ENCODE data around the gene OAF. TPM values are rescaled to one million over a fixed set of nuclear protein-coding genes. Genes with fewer than 3 reads are reported as not detected.

The OAF gene
- total RNA-seq, 1 donor from 2014 or later, result 56.7 TPM

DNA sequence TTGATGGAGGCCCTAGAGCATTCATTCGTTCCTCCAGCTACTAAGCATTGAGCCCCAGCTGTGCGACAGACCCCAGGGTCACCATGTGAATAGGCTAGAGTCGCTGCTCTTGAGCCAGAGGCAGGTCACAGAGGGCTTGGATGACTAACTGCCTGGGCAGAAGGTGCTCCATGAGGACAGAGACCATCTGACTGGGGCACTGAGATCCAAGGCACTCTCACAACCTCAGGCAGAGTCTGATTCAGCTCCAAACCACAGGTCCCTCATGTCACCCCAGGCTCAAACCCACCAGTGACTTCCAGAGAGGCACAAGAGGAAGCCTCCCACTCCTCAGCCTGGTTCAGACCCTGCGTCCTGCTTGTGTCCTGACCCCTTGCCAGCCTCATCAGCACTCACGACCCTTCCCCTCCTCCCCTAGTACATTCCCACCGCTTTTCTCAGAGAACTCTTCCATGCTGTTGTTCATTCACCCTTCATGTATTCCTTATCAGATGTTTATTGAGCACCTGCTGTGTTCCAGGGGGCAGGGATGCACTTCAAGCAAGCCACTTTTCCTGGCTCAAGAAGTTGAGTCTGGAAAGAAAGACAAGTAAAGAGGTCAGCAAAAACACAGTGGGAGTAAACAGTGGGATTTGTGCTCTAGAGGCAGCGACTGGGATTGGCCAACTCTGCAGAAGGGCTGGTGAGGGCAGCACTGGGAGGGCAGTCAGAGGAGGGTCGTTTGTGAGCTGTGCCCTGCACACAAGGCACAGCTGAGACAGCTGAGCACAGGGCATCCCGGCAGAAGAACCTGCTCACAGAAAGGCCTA, 9.3 kb downstream of the OAF start:
- no peaks in the 10 kb centered on the region for H3K36me3 ChIP-seq
- TF ChIP-seq POLR2AphosphoS5 (IDR thresholded peaks at IDR 0.05; ENCODE audit: insufficient read depth in 1 of 2, low read depth in 1 of 2), result no peak
- no peak for TF ChIP-seq POLR2A (IDR thresholded peaks at IDR 0.05)
- no peak for TF ChIP-seq CTCF (IDR thresholded peaks at IDR 0.05)
- H3K27me3 ChIP-seq, result no peaks in the 10 kb centered on the region
- intact Hi-C loops (cut with DNase I), result no loop called here
- DNase-seq (ENCODE audit: extremely low spot score in 2 of 2), result no peak
- no peak overlapping the region for H3K4me3 ChIP-seq
- H3K9me3 ChIP-seq, result no peaks in the 10 kb centered on the region
- H3K4me1 ChIP-seq, result peaks cover 88% of the 10 kb centered on the region
- peak overlapping the region; percentile 83 for H3K27ac ChIP-seq

- no peak overlapping the region for H3K4me3 ChIP-seq
- H3K36me3 ChIP-seq, result no peaks in the 10 kb centered on the region
- H3K4me1 ChIP-seq, result peaks cover 88% of the 10 kb centered on the region
Observed at GRCh38 chr11:120220747-120221037, 9.9 kb downstream of the OAF start.

DNA sequence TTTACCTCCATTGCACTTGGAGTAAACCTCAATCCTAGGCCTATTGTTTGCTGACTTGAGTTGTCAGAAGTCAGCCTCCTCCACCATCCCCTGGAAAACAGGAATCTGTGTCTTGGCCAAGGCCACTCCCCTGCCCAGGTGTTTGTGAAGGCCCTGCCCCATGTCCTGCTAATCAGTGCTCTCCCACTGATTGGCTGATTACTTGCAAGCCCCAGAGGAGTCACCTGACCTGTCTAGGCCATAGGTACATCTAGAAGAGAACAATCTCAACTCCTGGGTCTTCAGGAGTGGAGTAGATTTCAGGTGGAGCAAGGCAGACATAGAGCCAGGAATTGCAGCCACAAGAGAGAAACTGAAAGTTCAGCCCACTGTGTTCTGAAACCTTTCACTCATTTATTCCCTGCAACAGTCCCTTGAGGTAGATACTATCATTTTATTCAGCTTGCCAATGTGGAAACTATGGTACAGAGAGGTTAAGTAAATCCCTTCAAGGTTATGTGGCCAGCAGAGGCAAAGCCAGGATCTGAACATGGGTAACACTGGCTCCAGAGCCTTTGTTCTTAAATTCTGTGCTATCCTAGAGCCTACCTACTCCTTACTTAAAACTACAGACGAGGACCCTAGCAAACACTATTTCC, 10.4 kb downstream of the OAF start:
- H3K4me1 ChIP-seq, result peaks cover 88% of the 10 kb centered on the region
- no peaks in the 10 kb centered on the region for H3K27me3 ChIP-seq
- no peaks in the 10 kb centered on the region for H3K36me3 ChIP-seq
- TF ChIP-seq POLR2A (IDR thresholded peaks at IDR 0.05), result no peak
- TF ChIP-seq CTCF (IDR thresholded peaks at IDR 0.05), result no peak
- no peak for TF ChIP-seq POLR2AphosphoS5 (IDR thresholded peaks at IDR 0.05; ENCODE audit: insufficient read depth in 1 of 2, low read depth in 1 of 2)
- no peak for DNase-seq (ENCODE audit: extremely low spot score in 2 of 2)
- intact Hi-C loops (cut with DNase I), result no loop called here
- no peak overlapping the region for H3K4me3 ChIP-seq
- peak overlapping the region; percentile 83 for H3K27ac ChIP-seq
- no peaks in the 10 kb centered on the region for H3K9me3 ChIP-seq

More at GRCh38 chr11:120220747-120221037, 9.9 kb downstream of the OAF start:
- DNase-seq (ENCODE audit: extremely low spot score in 2 of 2), result no peak
- Histone ChIP-seq H3K9me3 (no peaks in the 10 kb centered on the region), H3K27ac (peak overlapping the region; percentile 83), H3K27me3 (no peaks in the 10 kb centered on the region)
- intact Hi-C loops (cut with DNase I), result no loop called here
- TF ChIP-seq POLR2A (IDR thresholded peaks at IDR 0.05), result no peak
- TF ChIP-seq POLR2AphosphoS5 (IDR thresholded peaks at IDR 0.05; ENCODE audit: insufficient read depth in 1 of 2, low read depth in 1 of 2), result no peak
- TF ChIP-seq CTCF (IDR thresholded peaks at IDR 0.05), result no peak

DNA sequence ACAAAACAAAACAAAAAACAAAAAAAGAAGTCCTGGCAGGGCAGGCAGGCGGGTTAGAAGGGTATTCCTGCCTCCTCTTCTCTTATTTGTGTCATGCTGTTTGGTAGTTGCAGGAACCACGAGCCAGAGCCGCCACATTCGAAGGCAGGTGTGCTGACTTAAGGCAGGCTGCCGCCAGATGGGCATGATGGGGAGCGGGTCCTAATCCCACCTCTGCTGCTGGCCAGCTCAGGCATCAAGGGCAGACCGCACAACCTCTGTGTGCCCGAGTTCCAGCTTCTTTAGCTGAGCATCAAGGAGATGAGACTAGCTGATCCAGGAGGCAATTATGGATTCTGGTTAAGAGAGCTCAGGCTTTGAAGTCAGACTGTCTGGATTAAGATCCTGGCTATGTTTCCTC, 12.1 kb downstream of the OAF start:
- Histone ChIP-seq H3K9me3 (no peaks in the 10 kb centered on the region), H3K4me1 (peaks cover 77% of the 10 kb centered on the region), H3K27me3 (no peaks in the 10 kb centered on the region), H3K4me3 (no peak overlapping the region), H3K27ac (peak overlapping the region; percentile 83), H3K36me3 (no peaks in the 10 kb centered on the region)
- intact Hi-C loops (cut with DNase I), result no loop called here
- TF ChIP-seq POLR2AphosphoS5 (IDR thresholded peaks at IDR 0.05; ENCODE audit: insufficient read depth in 1 of 2, low read depth in 1 of 2) (no peak), POLR2A (IDR thresholded peaks at IDR 0.05) (no peak), CTCF (IDR thresholded peaks at IDR 0.05) (no peak)
- no peak for DNase-seq (ENCODE audit: extremely low spot score in 2 of 2)

- intact Hi-C loops (cut with DNase I), result no loop called here
- DNase-seq (ENCODE audit: extremely low spot score in 2 of 2), result no peak
- Histone ChIP-seq H3K9me3 (no peaks in the 10 kb centered on the region), H3K4me1 (peaks cover 68% of the 10 kb centered on the region), H3K36me3 (no peaks in the 10 kb centered on the region), H3K27me3 (no peaks in the 10 kb centered on the region), H3K27ac (peak overlapping the region; percentile 83), H3K4me3 (no peak overlapping the region)
- no peak for TF ChIP-seq POLR2A (IDR thresholded peaks at IDR 0.05)
- no peak for TF ChIP-seq POLR2AphosphoS5 (IDR thresholded peaks at IDR 0.05; ENCODE audit: insufficient read depth in 1 of 2, low read depth in 1 of 2)
- no peak for TF ChIP-seq CTCF (IDR thresholded peaks at IDR 0.05)
Observed at GRCh38 chr11:120223793-120224192, 13.0 kb downstream of the OAF start.
